GM19238 (cell line): ENCODE results near the gene TPSG1.
"Not testable (repeated sequence)": the region's sequence is repeated elsewhere in the genome, so short reads cannot be mapped to it uniquely, and the experiment has no call there.

Experiments
- DNase-seq: peaks from one replicate; pipeline ENCODE4 v3.0.0; 2011; ENCODE audit warnings: low spot score; ENCODE audit not compliant: insufficient read length

TPSG1 gene

DNA sequence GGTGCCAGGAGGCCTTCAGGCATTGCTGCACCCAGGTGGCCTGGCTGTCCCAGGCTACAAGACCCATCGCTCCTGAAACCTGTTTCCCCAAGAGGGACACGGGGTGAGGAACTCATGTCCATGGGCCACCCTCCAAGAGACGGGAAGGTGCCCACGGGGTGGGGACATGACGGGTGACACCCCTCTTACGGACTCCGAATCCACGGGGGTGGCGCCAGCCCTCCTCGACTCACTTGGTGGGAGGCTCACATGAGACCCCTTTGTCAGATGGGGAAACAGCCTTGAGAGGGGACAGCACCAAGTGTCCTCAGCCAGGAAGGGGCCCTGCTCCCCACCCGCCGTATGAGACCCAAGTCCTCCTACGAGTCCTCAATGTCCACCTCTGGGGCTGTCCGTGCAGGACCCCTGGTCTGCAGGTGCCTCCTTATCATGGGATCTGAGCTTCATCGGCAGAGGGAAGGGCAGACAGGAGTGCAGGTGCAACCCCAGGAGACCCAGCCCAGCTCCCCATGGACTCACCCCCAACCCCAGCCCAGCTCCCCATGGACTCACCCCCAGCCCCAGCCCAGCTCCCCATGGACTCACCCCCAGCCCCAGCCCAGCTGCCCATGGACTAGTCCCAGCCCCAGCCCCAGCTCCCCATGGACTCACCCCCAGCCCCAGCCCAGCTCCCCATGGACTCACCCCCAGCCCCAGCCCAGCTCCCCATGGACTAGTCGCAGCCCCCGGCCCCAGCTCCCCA, 5.6 kb upstream of the TPSG1 start:
- DNase-seq = not testable (repeated sequence)

DNA sequence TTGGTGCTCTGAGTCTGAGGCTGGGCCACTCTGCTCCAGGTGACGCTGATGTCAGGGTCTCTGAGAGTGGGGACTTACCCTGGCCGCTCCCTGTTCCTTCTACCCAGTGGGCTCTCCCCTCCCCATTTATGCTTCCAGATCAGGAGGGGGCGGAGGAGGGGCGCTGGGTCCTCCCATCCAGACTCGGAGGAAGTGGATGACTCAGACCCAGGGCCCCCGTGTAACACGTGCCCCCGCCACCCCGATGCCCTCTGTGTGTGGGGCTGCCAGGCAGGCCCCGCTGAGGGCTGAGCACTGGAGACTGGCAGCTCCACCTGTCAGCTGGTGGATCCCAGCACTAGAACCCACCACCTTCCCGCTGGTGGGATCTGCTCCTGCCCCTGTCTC, 5.0 kb upstream of the TPSG1 start, which contains the start of gene TPSB2:
Gene TPSB2 (minus strand): TSS at position 101 of the 387 bp plus-strand sequence. CDS start 233 bp downstream, outside the sequence.
- not testable (repeated sequence) for DNase-seq

DNA sequence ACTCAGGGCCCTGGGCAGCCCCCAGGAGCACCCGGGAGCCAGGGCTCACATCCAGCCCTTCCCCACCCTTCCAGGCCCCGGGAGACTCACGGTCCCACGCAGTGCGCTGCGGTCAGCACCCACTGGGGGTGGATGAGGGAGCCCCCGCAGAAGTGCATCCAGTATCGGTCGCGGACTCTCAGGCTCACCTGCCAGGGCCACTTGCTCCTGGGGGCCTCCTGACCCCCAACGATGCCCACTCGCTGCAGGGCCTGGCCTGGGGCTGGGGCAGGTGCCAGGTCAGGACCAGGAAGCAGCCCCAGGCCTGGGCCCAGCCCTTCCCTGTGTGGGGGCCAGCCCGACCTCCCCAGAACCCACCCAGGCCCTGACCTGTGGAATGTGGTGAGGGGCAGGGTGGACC, 4.4 kb upstream of the TPSG1 start:
- not testable (repeated sequence) for DNase-seq

DNA sequence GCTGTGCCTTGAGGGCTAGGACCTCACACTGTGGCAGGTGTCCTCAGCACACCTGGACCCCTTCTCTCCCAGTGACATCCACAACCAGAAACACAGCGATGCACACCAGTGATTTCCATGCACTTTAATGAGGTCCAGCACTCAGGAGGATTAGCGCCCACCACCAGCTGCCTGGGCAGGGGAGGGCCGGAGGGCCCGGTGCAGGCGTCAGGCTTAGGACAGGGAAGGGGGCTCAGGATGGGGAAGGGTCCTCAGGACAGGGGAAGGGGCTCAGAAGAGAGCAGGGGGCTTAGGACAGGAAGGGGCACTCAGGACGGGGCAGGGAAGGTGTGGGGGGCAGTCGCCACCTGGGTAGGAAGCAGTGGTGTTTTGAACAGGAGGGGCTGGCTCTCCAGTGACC, 3.2 kb upstream of the TPSG1 start:
- DNase-seq = not testable (repeated sequence)

DNA sequence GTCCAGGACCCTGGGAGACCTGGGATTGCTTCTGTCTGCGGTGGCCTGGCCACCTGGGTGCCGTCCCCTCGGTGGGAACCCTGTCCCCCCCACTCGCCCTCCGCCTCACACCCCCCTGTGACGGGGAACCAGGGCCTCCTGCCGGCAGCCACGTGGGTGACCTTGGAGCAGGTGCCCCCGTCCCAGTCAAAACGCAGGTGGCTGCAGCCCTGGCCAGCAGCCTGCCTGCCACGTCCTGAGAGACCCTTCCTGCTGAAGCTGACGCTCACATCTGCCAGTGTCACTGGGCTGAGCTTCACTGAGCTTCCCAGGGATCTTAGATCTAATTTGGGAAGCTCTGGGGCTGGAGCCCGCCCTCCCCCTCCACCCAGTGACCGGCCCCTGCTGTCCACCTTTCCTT, 1.6 kb upstream of the TPSG1 start:
- not testable (repeated sequence) for DNase-seq

DNA sequence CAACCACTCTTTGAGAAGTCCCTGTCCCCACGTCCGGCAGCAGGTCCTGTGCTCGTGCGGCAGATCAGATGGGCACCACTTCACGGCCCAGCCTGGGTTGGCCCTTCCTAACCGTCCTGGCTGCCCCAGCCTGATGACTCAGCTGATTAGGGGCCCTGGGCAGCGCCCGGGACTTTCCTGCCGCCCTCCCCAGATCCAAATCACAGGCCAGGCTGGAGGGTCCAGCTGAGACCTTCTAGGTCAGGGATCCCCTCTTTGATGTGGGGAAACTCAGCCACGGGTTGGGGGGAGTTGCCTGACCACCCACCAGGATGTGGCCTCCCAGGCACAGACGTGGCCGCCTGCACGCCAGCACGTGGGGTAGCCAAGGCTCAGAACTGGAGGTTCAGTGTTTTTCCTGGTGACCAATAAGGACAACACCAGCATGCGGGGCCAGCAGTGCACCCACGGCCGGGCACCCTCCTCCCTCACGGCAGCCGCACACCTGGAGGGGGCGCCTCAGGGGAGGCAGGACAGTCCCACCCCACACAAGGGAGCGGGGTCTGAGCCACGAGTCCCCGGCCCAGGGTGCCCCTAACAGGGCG, 752 bp upstream of the TPSG1 start:
- DNase-seq = not testable (repeated sequence)

DNA sequence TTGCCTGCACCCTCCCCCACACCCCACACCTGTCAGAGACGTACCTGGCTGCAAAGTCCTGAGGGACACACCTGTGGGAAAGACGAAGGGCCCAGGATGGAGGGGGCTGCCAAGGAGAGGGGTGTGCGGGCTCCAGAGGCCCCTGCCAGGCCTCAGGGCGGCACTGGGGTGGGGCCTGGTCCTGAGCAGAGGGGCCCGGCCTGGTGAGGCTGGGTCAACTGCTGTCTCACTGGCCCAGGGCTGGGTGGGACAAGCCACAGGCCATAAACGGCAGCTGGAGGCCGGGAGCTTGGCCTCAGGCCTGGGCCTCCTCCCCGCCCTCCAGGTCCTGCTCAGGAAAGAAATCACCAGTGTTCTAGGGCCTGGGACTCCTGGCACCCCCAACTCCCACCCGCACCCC, 510 bp downstream of the TPSG1 start:
- DNase-seq = no peak

DNA sequence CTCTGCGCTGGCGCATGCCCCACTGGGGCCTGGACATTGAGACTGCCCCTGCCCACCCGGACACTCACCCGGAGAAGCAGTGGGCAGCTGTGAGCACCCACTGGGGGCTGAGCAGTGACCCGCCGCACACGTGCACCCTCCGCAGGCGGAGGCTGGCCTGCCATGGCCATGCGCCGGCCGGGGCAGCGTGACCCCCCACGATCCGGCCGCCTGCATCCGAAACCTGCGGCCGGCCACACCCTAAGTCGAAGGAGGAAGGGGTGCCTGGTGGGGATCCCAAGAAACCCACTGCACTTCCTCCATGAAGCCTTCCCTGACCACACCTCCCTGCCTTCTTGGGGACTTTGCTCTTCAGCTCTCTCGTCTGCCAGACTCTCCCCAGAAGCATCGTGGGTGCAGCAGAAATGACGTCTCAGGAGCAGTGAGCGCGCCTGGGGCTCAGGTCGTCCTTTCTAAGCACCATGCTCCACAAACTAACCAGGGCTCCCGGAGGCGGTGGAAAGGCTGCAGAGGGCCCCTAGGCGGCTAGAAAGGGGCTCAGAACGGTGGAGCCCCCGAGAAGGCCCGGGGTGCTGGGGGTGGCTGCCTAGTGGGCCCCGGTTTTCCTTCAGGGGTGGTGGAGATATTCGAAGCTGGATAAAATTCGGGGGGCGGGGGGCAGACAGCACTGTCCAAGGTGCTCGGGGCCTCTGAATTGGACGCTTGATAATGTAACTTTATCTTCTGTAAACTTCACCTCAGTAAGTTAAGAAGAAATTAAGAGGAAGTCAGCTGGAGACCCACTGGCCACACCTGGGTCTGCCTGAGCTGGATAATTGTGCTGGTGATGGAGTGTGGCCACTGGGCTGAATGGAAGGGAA, 1.5 kb downstream of the TPSG1 start:
- DNase-seq = no peak

DNA sequence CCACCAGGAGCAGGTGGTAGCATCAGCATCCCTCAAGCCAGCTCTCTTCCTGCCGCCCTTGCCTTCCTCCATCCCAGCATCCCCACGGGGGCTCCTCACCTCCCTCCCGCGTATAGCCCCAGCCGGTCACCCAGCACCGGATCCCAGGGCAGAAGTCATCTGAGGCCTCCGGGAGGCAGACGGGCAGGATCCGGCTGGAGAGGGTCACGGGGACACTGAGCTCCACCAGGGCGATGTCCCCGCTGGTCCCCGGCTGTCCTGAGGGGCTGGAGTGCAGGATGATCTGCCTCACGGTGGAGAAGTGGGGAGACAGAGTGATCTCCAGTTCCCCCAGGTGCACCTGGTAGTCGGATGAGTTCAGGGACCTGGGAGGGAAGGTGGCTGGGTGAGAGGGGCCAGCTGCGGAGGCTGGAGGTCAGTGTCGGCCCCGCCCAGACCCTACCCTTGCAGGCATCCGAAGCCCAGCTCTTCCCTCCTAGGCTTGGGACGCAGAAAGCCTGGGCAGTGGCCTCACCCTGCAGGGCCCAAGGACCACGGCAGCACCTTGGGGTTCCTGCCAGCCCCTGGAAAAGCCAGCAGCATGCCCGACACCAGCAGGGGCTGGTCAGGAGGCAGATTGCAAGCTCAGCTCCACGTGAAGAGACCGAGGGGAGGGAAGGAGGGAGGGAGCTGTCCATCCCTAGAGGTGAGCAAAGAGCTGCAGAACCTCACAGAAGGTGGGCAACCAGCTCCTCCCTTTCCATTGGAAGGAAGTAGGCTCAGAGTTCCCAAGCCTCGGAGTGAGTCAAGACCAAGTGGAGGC, 2.3 kb downstream of the TPSG1 start:
- no peak for DNase-seq

DNA sequence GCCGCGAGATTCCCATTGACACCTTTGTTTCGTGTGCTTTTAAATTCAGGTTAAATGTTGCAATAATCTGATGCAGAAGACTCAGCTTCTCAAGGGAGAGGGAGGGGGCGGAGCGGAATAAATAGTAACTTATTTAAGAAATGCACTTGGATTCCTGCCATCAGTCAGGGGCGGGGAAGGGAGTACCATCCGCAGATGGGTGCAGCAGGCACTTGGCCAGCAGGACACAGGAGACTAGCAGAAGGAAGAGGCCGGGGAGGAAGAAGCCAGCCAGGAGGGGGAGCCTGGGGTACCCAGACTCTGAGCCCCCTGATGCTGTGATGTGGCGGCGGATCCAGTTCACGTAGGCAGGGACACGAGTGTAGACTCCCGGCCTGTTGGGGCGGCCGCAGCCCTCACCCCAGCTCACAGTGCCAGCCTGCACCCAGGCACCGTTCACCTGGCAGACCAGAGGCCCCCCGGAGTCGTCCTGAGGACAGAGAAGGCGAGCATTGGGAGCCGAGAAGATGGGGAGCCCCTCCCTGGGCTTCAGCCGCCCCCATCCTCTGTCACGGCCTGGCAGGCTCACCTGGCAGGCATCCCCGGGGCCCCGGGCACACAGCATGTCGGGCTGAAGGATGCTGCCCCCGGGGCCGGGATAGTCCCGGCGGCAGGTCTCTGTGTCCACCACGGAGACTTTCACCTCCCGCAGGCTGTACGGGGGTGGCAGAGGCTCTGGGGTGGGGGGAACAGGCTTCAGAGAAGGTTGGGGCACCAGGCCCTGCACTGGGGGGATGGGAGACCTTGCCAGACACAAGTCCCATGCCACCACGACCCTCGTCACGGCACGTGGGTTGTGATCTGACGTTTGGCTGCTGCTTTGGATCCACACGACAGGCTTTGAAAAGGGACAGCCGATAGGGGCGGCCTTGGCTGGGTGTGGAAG, 3.2 kb downstream of the TPSG1 start:
- DNase-seq = no peak

DNA sequence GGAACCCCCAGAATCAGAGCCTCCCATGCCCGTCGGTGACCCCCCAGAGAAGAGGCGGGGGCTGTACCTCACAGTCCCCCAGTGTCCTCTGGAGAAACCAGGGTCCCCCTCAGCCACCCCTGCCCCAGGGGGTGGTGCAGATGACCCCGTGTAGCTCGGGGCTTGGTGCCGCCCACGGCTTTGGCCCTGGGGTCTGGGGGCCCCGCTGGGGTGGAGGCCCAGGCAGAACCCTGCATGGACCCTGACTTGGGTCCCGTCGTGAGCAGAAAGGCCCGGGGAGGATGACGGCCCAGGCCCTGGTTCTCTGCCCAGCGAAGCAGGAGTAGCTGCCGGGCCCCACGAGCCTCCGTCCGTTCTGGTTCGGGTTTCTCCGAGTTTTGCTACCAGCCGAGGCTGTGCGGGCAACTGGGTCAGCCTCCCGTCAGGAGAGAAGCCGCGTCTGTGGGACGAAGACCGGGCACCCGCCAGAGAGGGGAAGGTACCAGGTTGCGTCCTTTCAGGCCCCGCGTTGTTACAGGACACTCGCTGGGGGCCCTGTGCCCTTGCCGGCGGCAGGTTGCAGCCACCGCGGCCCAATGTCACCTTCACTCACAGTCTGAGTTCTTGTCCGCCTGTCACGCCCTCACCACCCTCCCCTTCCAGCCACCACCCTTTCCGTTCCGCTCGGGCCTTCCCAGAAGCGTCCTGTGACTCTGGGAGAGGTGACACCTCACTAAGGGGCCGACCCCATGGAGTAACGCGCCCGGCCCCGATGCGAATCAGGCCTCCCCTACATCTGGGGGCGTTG, 4.0 kb downstream of the TPSG1 start:
- no peak for DNase-seq

DNA sequence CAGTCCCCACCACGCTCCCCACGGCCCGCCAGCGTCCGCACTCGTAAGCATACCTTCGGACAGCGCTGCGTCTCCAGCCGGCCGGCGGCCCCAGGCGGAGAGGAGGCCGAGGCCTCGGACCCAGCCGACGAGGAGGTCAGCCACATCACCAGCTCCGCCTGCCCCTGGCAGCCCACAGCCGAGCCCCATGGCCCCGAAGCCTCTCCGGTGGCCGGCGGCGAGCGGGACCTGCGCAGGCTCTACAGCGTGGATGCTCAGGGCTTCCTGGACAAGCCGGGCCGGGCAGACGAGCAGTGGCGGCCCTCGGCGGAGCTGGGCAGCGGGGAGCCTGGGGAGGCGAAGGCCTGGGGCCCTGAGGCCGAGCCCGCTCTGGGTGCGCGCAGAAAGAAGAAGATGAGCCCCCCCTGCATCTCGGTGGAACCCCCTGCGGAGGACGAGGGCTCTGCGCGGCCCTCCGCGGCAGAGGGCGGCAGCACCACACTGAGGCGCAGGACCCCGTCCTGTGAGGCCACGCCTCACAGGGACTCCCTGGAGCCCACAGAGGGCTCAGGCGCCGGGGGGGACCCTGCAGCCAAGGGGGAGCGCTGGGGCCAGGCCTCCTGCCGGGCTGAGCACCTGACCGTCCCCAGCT, 4.9 kb downstream of the TPSG1 start:
- no peak for DNase-seq

DNA sequence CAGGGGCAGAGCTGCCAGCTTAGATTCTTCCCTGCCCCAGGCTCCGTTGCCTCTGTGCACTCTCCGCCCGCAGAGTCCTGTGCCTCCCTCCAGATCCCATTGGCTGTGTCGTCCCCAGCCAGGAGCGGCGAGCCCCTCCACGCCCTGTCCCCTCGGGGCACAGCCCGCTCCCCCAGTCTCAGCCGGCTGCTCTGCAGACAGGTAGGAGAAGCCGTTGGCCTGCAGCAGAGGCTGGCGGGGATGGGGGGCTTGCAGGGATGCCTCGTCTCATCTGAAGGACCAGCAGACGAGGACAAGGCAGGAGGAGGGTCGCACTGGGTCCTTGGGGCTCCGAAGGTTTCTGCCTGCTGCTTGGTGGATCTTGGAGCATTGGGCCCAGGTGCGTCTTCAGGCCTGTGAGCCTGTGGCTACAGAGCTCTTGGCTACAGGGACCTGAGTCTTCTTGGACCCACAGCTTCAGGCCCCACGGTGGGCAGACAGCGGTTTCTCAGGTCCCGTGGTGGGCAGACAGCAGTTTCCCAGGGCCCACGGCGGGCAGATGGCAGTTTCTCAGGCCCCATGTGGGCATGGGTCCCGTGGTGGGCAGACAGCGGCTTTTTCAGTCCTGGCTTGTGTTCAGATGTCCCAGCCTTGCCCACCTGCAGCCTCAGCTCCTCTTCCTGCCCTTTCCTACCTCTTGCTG, 6.0 kb downstream of the TPSG1 start:
- no peak for DNase-seq

DNA sequence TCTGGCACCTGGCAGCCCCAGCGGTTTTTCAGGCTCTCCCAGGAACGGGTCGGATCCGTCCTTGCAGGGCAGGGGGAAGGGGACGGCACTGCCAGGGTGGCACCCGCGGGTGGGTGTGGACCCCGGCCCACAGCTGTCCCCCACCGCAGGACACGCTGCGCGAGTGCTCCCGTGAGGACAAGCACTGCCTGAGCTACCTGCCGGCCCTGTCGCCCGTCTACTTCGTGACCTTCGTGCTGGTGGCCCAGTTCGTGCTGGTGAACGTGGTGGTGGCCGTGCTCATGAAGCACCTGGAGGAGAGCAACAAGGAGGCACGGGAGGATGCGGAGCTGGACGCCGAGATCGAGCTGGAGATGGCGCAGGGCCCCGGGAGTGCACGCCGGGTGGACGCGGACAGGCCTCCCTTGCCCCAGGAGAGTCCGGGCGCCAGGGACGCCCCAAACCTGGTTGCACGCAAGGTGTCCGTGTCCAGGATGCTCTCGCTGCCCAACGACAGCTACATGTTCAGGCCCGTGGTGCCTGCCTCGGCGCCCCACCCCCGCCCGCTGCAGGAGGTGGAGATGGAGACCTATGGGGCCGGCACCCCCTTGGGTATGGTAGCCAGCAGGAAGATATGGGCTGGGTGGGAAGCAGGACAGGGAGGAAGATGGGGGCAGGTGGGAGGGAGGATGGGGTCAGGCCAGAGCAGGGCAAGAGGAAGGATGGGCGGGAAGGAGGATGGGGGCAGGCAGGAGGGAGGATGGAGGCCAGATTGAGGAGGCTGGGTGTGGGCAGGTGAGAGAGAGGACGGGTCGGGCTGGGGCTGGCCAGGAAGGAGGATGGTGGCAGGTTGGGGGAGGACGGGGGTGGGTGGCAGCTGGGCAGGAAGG, 6.8 kb downstream of the TPSG1 start:
- no peak for DNase-seq

DNA sequence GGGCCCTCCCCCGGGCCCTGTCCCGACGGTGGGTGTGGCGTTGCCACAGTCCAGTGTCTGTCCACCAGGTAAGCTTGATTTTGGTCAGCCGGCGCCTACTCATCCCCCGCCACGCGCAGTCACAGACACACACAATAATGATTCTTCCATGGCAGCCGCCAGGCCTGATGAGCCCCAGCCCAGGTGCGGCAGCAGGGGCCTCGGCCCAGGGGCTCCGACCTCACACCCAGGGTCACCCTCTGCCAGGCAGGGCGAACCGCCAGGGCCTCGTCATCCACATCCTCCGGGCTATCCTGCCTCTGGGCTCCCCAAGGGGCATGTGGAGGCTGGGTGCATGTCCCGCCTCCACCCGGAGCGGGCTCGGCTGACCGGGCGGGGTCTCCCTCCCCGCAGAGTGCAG, 7.5 kb downstream of the TPSG1 start:
- no peak for DNase-seq

DNA sequence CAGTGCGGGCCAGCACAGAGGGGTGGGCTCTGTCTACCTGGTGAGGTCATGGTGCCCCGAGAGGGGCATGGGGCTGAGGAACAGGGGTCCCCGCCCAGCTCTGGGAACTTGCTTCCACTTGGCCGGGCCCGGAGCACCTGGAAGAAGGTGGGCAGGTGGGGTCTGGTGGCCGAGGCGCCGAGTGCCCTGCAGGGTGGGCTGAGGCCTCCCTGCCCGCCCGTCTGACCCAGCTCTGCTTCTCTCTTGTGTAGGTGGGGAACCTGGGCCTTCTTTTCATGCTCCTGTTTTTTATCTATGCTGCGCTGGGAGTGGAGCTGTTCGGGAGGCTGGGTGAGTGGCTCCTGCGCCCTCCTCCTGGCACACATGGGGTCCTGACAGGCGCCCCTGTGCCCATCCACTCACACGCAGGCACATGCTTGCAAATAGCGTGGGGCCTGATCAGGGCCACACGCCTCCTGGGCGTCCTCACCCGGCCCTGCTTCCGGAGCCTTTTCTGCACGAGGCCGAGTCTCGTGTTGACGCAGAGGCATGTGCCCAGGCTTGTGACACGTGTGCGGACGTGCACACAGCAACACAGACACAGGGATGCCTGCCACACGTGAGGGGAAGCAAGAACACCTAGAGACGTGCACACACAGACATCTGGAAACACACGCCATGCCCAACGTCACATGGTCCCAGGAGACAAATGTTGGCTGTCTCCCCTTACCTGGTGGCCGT, 8.2 kb downstream of the TPSG1 start:
- no peak for DNase-seq

DNA sequence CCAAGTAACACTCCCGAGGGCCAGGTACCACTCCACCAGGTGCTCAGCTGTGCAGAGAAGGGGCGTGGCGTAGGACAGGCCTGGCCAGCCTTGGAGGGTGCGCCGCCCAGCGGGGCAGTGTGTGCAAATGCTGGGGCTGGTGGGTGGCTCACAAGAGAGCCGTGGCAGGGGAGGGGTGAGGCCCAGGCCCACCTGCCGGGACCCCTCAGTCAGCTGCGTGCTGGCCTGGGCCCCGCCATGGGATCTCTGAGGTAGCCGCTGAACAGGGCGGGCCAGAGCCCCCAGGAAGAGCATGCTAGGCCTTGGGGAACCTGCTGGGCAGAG, 8.8 kb downstream of the TPSG1 start:
- no peak for DNase-seq
